GM13977 (cell line): Measurements from ENCODE around the gene TRIM49D1.
"Not testable (repeated sequence)": the region's sequence is repeated elsewhere in the genome, so short reads cannot be mapped to it uniquely, and the experiment has no call there.

Source experiments
- DNase-seq: peaks from one replicate; pipeline ENCODE4 v3.0.0; 2012; ENCODE audit warnings: low spot score
- in situ Hi-C: fragments of 300-500 bp; cut with MboI; formaldehyde crosslinking; loops from one replicate; pipeline ENCODE4 v1.12.0; 2022; ENCODE audit warnings: low sequenced_read_pairs, low pct_unique_long_range_greater_than_20kb, mixed read lengths, inconsistent platforms; ENCODE audit not compliant: unreplicated experiment
- TF ChIP-seq, protein P1 (sequence below): IDR thresholded peaks from 2 replicates; pipeline ENCODE4 v1.5.1; 2012; ENCODE audit warnings: mild to moderate bottlenecking, control low read depth; ENCODE audit not compliant: insufficient read depth; ENCODE audit errors: extremely low read depth, missing control alignments

The TRIM49D1 gene, protein sequence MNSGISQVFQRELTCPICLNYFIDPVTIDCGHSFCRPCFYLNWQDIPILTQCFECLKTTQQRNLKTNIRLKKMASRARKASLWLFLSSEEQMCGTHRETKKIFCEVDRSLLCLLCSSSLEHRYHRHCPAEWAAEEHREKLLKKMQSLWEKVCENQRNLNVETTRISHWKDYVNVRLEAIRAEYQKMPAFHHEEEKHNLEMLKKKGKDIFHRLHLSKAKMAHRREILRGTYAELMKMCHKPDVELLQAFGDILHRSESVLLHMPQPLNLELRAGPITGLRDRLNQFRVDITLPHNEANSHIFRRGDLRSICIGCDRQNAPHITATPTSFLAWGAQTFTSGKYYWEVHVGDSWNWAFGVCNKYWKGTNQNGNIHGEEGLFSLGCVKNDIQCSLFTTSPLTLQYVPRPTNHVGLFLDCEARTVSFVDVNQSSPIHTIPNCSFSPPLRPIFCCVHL

GRCh38 chr11:89922195-89922660 is at the start of gene TRIM49D1:
Gene TRIM49D1, minus strand, starts transcription at chr11:89922245. Its CDS starts 4,535 bp downstream, at chr11:89917710.
- no peak for DNase-seq
- TF ChIP-seq, protein P1, sequence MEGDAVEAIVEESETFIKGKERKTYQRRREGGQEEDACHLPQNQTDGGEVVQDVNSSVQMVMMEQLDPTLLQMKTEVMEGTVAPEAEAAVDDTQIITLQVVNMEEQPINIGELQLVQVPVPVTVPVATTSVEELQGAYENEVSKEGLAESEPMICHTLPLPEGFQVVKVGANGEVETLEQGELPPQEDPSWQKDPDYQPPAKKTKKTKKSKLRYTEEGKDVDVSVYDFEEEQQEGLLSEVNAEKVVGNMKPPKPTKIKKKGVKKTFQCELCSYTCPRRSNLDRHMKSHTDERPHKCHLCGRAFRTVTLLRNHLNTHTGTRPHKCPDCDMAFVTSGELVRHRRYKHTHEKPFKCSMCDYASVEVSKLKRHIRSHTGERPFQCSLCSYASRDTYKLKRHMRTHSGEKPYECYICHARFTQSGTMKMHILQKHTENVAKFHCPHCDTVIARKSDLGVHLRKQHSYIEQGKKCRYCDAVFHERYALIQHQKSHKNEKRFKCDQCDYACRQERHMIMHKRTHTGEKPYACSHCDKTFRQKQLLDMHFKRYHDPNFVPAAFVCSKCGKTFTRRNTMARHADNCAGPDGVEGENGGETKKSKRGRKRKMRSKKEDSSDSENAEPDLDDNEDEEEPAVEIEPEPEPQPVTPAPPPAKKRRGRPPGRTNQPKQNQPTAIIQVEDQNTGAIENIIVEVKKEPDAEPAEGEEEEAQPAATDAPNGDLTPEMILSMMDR, result no peak
- in situ Hi-C loops, result no loop called here

DNA sequence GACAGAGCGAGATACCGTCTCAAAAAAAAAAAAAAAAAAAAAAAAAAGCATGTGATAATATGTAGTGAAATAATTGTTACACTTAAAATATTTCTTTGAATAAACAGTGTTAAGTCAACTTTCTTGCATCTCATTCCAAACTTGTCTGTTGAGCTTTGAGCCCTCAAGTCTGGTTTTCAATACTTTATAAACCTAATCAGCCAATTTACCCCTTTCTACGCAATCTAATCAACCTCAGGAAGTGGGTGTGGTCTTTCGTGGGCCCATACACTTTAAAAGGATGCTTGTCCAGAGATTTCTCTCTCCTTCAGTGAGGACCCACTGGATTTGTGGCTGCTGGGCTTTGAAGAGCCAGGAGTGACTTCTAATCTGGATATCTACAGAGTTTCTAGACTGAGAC is 43.7 kb upstream of the TRIM49D1 start, which contains the start of gene TRIM64:
Gene TRIM64 (plus strand): TSS at position 301 of the 400 bp plus-strand sequence. CDS start 2,467 bp downstream, outside the sequence.
- in situ Hi-C loops, DNase-seq: not testable (repeated sequence)

DNA sequence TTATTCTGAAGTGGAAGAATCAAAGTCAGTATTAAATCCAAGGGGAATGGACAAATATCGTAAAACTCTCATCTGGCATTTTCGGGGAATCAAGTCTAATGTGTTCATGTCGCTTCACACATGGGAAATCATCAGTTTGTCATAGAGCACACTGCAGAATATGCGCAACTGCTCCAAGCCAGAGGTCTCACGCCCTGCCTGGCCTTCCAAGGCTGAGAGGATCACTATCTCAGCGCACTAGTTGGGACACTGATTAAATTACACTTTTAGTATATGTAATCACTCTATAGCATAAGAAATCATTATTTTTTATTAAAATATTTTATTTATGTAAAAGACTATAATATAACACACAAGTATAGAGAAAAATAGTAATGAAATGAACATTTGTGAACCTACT is 38.8 kb upstream of the TRIM49D1 start:
- in situ Hi-C loops, DNase-seq: not testable (repeated sequence)

DNA sequence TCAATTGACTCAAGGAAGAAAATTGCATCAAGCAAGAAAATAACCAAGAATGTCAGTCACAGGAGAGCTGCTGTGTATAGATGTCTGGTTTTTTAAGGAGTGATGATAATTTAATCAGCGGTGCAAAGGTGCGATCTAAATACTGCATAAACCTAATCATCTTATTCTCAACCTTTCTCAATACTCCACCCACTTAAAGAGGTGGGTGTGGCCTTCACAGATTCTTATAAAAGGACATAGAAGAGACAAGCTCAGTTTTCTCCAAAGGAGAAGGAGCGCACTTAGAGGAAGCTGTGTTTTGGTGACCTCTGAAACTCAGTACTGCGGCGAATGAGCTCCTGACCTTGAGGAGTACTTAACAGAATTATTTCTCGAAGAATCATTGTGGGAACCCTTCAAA is 1.7 kb upstream of the TRIM49D1 start, which contains the start of gene TRIM49D2:
Gene TRIM49D2 (plus strand): TSS at position 301 of the 400 bp plus-strand sequence. CDS start 2,698 bp downstream, outside the sequence.
- DNase-seq, in situ Hi-C loops: not testable (repeated sequence)

- DNase-seq, in situ Hi-C loops: not testable (repeated sequence)
Measured at GRCh38 chr11:89900809-89901208, 21.2 kb downstream of the TRIM49D1 start.

DNA sequence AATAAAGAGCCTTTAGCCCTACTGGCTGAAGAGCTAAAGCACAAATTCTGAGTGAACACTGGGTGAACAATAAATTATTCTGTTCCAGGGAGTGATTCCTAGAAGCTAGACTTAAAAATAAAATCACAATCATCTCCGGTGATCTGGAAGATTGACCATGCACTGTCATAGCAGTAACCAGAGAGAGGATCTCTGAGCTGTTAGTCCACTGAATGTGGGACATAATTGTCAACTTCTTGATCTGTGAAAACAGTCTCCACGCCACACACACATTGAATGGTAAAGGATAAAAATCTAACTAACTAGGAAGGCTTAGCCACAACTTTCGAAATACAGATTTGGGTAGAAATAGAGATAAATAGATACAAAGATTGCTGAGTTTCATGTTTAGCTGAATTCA is 28.8 kb downstream of the TRIM49D1 start:
- in situ Hi-C loops, DNase-seq: not testable (repeated sequence)

DNA sequence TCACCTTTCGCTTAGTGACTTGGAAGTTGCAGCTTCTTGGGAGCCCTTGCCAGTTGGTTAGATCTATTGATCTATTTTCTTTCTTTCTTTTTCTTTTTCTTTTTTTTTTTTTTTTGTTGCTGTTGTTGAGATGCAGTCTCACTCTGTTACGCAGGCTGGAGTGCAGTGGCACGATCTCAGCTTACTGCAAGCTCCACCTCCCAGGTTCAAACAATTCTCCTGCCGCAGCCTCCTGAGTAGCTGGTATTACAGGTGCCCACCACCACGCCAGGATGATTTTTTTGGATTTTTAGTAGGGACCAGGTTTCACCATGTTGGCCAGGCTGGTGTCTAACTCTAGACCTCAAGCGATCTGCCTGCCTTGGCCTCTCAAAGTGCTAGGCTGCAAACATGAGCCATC is 44.5 kb downstream of the TRIM49D1 start:
- DNase-seq, in situ Hi-C loops: not testable (repeated sequence)

- in situ Hi-C loops, DNase-seq: not testable (repeated sequence)
Measured at GRCh38 chr11:89872588-89872987, 49.5 kb downstream of the TRIM49D1 start.

- in situ Hi-C loops, DNase-seq: not testable (repeated sequence)
Measured at GRCh38 chr11:89865223-89865622, 56.8 kb downstream of the TRIM49D1 start.

- DNase-seq, in situ Hi-C loops: not testable (repeated sequence)
Measured at GRCh38 chr11:89863906-89864704, 57.9 kb downstream of the TRIM49D1 start.
